A204.1 (cell line): ENCODE measurements around the gene ZNF865.

Experiments used
- FAIRE-seq: peaks from 2 replicates; lab custom pipeline; 2012; peaks lifted over from hg19 to GRCh38; lab: Jason Lieb, UNC

The ZNF865 gene

GRCh38 chr19:55606471-55606787 is 982 bp downstream of the ZNF865 start:
- FAIRE-seq = no peak

GRCh38 chr19:55606817-55607216 is 1.4 kb downstream of the ZNF865 start:
- no peak for FAIRE-seq

- FAIRE-seq = no peak
These were observed 3.9 kb downstream of the ZNF865 start for GRCh38 chr19:55609326-55609725.

- no peak for FAIRE-seq
These were observed 6.0 kb downstream of the ZNF865 start for GRCh38 chr19:55611300-55611982.

GRCh38 chr19:55611983-55612645 is 6.7 kb downstream of the ZNF865 start:
- no peak for FAIRE-seq

- no peak for FAIRE-seq
These were observed 7.9 kb downstream of the ZNF865 start for GRCh38 chr19:55613396-55613795.

- no peak for FAIRE-seq
These were observed 8.7 kb downstream of the ZNF865 start for GRCh38 chr19:55613930-55614710.

- no peak for FAIRE-seq
These were observed 9.5 kb downstream of the ZNF865 start for GRCh38 chr19:55614711-55615542.

GRCh38 chr19:55615543-55616394 is 10.3 kb downstream of the ZNF865 start:
- FAIRE-seq = no peak

- no peak for FAIRE-seq
These were observed 11.0 kb downstream of the ZNF865 start for GRCh38 chr19:55616395-55616875.

GRCh38 chr19:55617426-55617825 is 12.0 kb downstream of the ZNF865 start:
- FAIRE-seq = no peak

- no peak for FAIRE-seq
These were observed 13.0 kb downstream of the ZNF865 start for GRCh38 chr19:55618426-55618825.

GRCh38 chr19:55619286-55619685 is 13.8 kb downstream of the ZNF865 start:
- FAIRE-seq = no peak

- no peak for FAIRE-seq
These were observed 15.2 kb downstream of the ZNF865 start for GRCh38 chr19:55620410-55621204.

- FAIRE-seq = no peak
These were observed 15.8 kb downstream of the ZNF865 start for GRCh38 chr19:55621205-55621672.

GRCh38 chr19:55621673-55622231 is 16.3 kb downstream of the ZNF865 start:
- no peak for FAIRE-seq

- no peak for FAIRE-seq
These were observed 17.0 kb downstream of the ZNF865 start for GRCh38 chr19:55622242-55622969.

- FAIRE-seq = no peak
These were observed 17.7 kb downstream of the ZNF865 start for GRCh38 chr19:55623130-55623529.

- FAIRE-seq = no peak
These were observed 18.1 kb downstream of the ZNF865 start for GRCh38 chr19:55623561-55623960.
